Adrenal gland (tissue), 12 donors: ENCODE results near the gene ZNF655. TPM values are rescaled to one million over a fixed set of nuclear protein-coding genes. Genes with fewer than 3 reads are reported as not detected.

ENCODE experiments used
- DNase-seq, 7 donors: peaks; one replicate each; pipeline ENCODE4 v3.0.0-alpha.2; 2019 to 2020
- H3K27ac ChIP-seq, 5 donors: fragments of 200-600 bp; sonication (generic) in 4 of 5; 1 replicate in 3 of 5; 2 replicates in 2 of 5; pipeline versions ENCODE4 v1.5.1 to v1.8.0; 2016 to 2020; ENCODE audit warnings: mild to moderate bottlenecking in 1 of 5
- H3K27me3 ChIP-seq: fragments of 200-600 bp; 2 replicates; pipeline ENCODE4 v1.8.0; 2021
- H3K36me3 ChIP-seq, 2 donors: fragments of 200-600 bp; replicated peaks in 1 of 2; 1 replicate in 1 of 2; 2 replicates in 1 of 2; pipeline versions ENCODE4 v1.5.1 to v1.8.0; 2018 to 2022
- H3K4me1 ChIP-seq, 2 donors: fragments of 200-600 bp; replicated peaks in 1 of 2; 1 replicate in 1 of 2; 2 replicates in 1 of 2; pipeline versions ENCODE4 v1.5.1 to v1.8.0; 2018 to 2021
- H3K4me3 ChIP-seq, 4 donors: fragments of 200-600 bp; sonication (generic) in 3 of 4; one replicate each; pipeline ENCODE4 v1.5.1; 2016 to 2018
- H3K9me3 ChIP-seq, 3 donors: fragments of 200-600 bp; sonication (generic) in 1 of 3; replicated peaks in 1 of 3; 1 replicate in 2 of 3; 2 replicates in 1 of 3; pipeline versions ENCODE4 v1.5.1 to v1.8.0; 2016 to 2021
- POLR2A ChIP-seq, 2 donors: fragments of 450-650 bp; IDR thresholded peaks; one replicate each; pipeline ENCODE4 v1.6.1; 2017; ENCODE audit warnings: antibody characterized with exemption in 2 of 2, mild to moderate bottlenecking in 2 of 2, moderate library complexity in 1 of 2
- WGBS, 4 donors: extraction: QIAGEN DNeasy Blood & Tissue Kit in 2 of 4; methylation state at CpG; one replicate each; pipeline versions ENCODE4 v1.1.5 to v1.1.7; 2013 to 2017; 5-methylcytosine and 5-hydroxymethylcytosine counted together
- intact Hi-C, 2 donors: fragments of 100-400 bp; cut with DNase I; formaldehyde crosslinking; loops; one replicate each; pipeline versions ENCODE4 v1.14.1 to v1.15.0; 2022 to 2023
- polyA plus RNA-seq, 3 donors: library from polyadenylated mRNA; stranded (reverse); fragments of 200-250 nt in 2 of 3; fragments of 350-450 nt in 1 of 3; fragmentation: Illumina TruSeq in 1 of 3; extraction: RNeasy Lipid Tissue Mini Kit (QIAGEN cat#74804) in 1 of 3; gene quantifications; one replicate each; pipeline ENCODE4 v1.2.3, GENCODE V29; 2013 to 2014
- total RNA-seq, 9 donors: library from RNA; depleted of rRNA in 4 of 9; stranded (reverse); fragments of >200 nt in 4 of 9; fragments of 120-200 nt in 1 of 9; fragmentation: NEBNext Ultra II Directional in 1 of 9; extraction: Animal tissue kit (Norgen Biotek cat#: 25700) in 1 of 9; gene quantifications; one replicate each; pipeline versions ENCODE4 v1.1.0 to v1.2.4, GENCODE V29; 2013 to 2023
- TF ChIP-seq, protein P1 (sequence below), 6 experiments: fragments of 450-650 bp in 4 of 6; fragments of 200-600 bp in 2 of 6; sonication (generic) in 1 of 6; IDR thresholded peaks; 1 replicate in 5 of 6; 2 replicates in 1 of 6; pipeline versions ENCODE4 v1.5.1 to v1.8.0; 2016 to 2021; ENCODE audit warnings: antibody characterized with exemption in 6 of 6, mild to moderate bottlenecking in 2 of 6, moderate library complexity in 1 of 6
- donor health status: healthy with polysubstance abuse.
- donor health status: Bipolar disorder and iron deficiency.
- donor health status: DM: yes; HTN: yes; CAD: no.
- donor health status: DM: no; HTN: no; CAD: no.
- donor health status: DM: no; HTN: no; CAD: no.
- donor health status: DM: yes; HTN: yes; CAD: no.

Gene ZNF655
- total and polyA plus RNA-seq, 12 donors: 37.6 to 132 (median 62.7) TPM

DNA sequence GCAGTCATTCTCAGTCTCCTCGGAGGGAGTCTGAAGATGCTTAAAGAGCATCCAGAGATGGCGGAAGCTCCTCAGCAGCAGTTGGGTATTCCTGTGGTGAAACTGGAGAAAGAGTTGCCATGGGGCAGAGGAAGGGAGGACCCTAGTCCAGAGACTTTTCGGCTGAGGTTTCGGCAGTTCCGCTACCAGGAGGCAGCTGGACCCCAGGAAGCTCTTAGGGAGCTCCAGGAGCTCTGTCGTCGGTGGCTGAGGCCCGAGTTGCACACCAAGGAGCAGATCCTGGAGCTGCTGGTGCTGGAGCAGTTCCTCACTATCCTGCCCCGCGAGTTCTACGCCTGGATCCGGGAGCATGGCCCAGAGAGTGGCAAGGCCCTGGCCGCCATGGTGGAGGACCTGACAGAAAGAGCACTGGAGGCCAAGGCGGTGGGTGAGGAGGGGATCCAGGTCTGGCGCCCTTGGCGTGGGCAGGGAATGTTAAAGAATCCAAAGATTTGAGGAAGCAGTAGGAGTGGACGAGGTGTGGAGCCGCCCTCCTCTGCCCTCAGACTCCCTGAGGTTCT is 61.2 kb downstream of the ZNF655 start:
- Histone ChIP-seq H3K4me1 (peaks cover 12 to 18% of the 10 kb centered on the region in 2 donors), H3K36me3 (peaks cover 0 to 65% of the 10 kb centered on the region in 2 donors), H3K27ac (no peak overlapping the region), H3K4me3 (no peak overlapping the region), H3K27me3 (no peaks in the 10 kb centered on the region), H3K9me3 (no peaks in the 10 kb centered on the region)
- TF ChIP-seq, protein P1, sequence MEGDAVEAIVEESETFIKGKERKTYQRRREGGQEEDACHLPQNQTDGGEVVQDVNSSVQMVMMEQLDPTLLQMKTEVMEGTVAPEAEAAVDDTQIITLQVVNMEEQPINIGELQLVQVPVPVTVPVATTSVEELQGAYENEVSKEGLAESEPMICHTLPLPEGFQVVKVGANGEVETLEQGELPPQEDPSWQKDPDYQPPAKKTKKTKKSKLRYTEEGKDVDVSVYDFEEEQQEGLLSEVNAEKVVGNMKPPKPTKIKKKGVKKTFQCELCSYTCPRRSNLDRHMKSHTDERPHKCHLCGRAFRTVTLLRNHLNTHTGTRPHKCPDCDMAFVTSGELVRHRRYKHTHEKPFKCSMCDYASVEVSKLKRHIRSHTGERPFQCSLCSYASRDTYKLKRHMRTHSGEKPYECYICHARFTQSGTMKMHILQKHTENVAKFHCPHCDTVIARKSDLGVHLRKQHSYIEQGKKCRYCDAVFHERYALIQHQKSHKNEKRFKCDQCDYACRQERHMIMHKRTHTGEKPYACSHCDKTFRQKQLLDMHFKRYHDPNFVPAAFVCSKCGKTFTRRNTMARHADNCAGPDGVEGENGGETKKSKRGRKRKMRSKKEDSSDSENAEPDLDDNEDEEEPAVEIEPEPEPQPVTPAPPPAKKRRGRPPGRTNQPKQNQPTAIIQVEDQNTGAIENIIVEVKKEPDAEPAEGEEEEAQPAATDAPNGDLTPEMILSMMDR (IDR thresholded peaks at IDR 0.05): no peak
- TF ChIP-seq POLR2A (IDR thresholded peaks at IDR 0.05): no peak
- intact Hi-C loops: no loop called here
- 94 to 97% (median 96%) methylated on average over 10 to 18 of the region's 18 CpGs for WGBS, 4 donors
- DNase-seq: peak in 1 of 7 donors; percentile 39

DNA sequence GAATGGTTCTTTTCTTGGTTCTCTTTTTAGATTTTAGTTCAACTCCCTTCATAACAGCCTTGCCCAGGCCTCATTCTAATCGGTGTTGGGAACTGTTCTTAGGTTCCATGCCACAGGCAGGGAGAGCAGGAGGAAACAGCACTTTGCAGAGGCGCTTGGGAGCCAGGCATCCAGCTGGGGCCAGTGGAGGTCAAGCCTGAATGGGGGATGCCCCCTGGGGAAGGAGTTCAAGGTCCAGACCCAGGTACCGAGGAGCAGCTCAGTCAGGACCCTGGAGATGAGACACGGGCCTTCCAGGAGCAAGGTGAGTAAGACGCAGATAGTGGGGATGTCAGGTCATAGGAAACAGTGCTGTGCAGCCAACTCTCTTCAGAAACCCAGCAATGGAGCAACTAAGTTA is 62.8 kb downstream of the ZNF655 start:
- H3K36me3 ChIP-seq: peaks cover 0 to 81% of the 10 kb centered on the region in 2 donors
- no peaks in the 10 kb centered on the region for H3K27me3 ChIP-seq
- no peaks in the 10 kb centered on the region for H3K9me3 ChIP-seq
- no peak overlapping the region for H3K27ac ChIP-seq
- WGBS, 4 donors: 78 to 82% (median 80%) methylated on average over 5 of the region's 5 CpGs
- no peak overlapping the region for H3K4me3 ChIP-seq
- TF ChIP-seq, protein P1 (IDR thresholded peaks at IDR 0.05): no peak
- TF ChIP-seq POLR2A (IDR thresholded peaks at IDR 0.05): no peak
- peak in 1 of 7 donors; percentile 37 for DNase-seq
- peaks cover 12 to 18% of the 10 kb centered on the region in 2 donors for H3K4me1 ChIP-seq
- intact Hi-C loops: no loop called here

DNA sequence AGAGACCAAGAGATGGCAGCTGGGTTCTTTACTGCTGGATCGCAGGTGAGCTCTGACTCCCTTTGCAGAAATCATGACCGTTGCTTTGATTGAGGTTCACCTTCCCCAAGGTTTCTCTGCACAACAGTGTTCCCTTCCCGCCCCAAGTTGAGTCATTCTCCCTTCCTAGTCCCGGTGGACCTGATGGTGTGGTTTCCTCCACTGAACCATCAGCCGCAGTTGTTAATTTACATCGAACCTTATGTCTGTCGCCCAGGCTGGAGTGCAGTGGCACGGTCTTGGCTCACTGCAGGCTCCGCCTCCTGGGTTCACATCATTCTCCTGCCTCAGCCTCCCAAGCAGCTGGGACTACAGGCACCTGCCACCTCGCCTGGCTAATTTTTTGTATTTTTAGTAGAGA is 64.2 kb downstream of the ZNF655 start:
- no peak for TF ChIP-seq POLR2A (IDR thresholded peaks at IDR 0.05)
- TF ChIP-seq, protein P1 (IDR thresholded peaks at IDR 0.05): no peak
- intact Hi-C loops: no loop called here
- Histone ChIP-seq H3K4me1 (peaks cover 9 to 14% of the 10 kb centered on the region in 2 donors), H3K9me3 (no peaks in the 10 kb centered on the region), H3K27me3 (no peaks in the 10 kb centered on the region), H3K4me3 (no peak overlapping the region), H3K36me3 (peaks cover 0 to 94% of the 10 kb centered on the region in 2 donors), H3K27ac (no peak overlapping the region)
- WGBS, 4 donors: 88 to 96% (median 90%) methylated on average over 10 of the region's 10 CpGs
- DNase-seq: peak in 1 of 7 donors; percentile 29

DNA sequence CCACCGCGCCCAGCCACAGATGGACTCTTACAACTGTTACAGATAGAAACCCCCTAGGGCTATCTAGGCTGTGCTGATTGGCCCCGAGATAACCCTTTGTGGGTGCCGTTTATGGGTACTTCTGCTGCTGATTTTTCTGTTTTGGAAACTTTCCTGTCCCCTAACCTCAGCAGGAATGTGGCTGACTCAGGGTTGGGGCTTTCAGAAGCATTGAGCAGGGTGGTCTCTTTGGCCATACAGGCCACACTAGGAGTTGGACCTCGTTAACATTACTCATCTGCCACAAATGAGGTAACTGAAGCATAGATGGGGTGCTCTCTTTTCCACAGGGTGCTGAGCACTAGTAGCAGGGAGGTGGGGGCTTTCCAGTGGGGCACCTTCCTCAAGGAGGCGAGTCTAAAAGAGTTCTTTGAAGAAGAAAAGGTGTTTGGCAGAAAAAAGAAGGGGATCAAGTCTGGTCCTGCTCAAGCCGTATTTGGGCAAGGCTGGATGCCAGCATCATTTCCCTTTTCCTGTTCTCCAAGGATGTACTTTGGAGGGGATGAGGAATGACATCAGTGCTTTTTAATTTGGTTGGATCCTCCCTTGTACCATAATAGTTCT is 64.8 kb downstream of the ZNF655 start:
- intact Hi-C loops: no loop called here
- no peak overlapping the region for H3K27ac ChIP-seq
- TF ChIP-seq, protein P1 (IDR thresholded peaks at IDR 0.05): no peak
- no peak for TF ChIP-seq POLR2A (IDR thresholded peaks at IDR 0.05)
- DNase-seq: peak in 1 of 7 donors; percentile 27
- no peak overlapping the region for H3K4me3 ChIP-seq
- no peaks in the 10 kb centered on the region for H3K27me3 ChIP-seq
- peaks cover 0 to 99% of the 10 kb centered on the region in 2 donors for H3K36me3 ChIP-seq
- 85 to 91% (median 88%) methylated on average over 6 to 7 of the region's 7 CpGs for WGBS, 4 donors
- H3K9me3 ChIP-seq: no peaks in the 10 kb centered on the region
- H3K4me1 ChIP-seq: peaks cover 3 to 8% of the 10 kb centered on the region in 2 donors
